MM.1S (cell line): ENCODE results near the gene VPS13C.

ENCODE experiments used
- CTCF ChIP-seq: fragments of 300-600 bp; sonication (generic); IDR thresholded peaks from 2 replicates; pipeline ENCODE4 v1.5.1; 2016; ENCODE audit warnings: antibody characterized with exemption, low read length, mixed read lengths
- EZH2phosphoT487 ChIP-seq: fragments of 300-600 bp; sonication (generic); IDR thresholded peaks from 2 replicates; pipeline ENCODE4 v1.6.1; 2018; ENCODE audit warnings: antibody characterized with exemption, low read length

DNA sequence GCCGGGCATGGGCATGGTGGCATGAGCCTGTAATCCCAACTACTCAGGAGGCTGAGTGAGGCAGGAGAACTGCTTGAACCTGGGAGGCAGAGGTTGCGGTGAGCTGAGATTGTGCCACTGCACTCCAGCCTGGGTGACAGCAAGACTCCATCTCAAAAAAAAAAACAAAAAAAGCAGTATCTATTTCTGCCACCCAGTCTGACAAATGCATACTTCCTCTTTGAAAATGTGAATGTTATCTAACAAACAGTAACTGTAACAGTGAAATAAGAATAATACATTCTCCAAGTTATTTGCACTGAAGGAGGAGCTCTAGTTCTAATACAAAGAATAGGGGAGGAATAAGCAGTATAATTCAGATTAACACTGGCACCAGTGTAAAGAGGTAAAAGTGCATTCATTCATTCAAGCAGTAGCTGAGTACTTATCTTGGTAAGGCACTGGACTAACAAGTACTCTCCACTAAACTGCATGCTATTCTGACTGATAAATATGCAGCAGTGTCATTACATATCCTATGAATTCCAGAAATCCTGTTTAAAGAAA is 12.9 kb downstream of the VPS13C start:
- no peak for TF ChIP-seq CTCF
- TF ChIP-seq EZH2phosphoT487: no peak
